ENCODE data around the gene EML6. TPM values are rescaled to one million over a fixed set of nuclear protein-coding genes. Genes with fewer than 3 reads are reported as not detected.

EML6 gene
- 6.6 TPM for total RNA-seq (2021; ENCODE audit: unreplicated experiment)
- polyA plus RNA-seq (2012), result 8.4 and 9.2 TPM in 2 replicates
- Bru-seq, nascent RNA, result percentile 53 among the genes with signal in this experiment
- percentile 57 among the genes with signal in this experiment for BruChase-seq, experiment 1, labeled RNA remaining after a 6-hour chase
- BruChase-seq, experiment 2, labeled RNA remaining after a 2-hour chase, result percentile 66 among the genes with signal in this experiment
- long read RNA-seq, partial matches to known transcripts, result 0 of 10 reads
- long read RNA-seq, other reads (novel, unspliced or antisense), result 7 of 10 reads

DNA sequence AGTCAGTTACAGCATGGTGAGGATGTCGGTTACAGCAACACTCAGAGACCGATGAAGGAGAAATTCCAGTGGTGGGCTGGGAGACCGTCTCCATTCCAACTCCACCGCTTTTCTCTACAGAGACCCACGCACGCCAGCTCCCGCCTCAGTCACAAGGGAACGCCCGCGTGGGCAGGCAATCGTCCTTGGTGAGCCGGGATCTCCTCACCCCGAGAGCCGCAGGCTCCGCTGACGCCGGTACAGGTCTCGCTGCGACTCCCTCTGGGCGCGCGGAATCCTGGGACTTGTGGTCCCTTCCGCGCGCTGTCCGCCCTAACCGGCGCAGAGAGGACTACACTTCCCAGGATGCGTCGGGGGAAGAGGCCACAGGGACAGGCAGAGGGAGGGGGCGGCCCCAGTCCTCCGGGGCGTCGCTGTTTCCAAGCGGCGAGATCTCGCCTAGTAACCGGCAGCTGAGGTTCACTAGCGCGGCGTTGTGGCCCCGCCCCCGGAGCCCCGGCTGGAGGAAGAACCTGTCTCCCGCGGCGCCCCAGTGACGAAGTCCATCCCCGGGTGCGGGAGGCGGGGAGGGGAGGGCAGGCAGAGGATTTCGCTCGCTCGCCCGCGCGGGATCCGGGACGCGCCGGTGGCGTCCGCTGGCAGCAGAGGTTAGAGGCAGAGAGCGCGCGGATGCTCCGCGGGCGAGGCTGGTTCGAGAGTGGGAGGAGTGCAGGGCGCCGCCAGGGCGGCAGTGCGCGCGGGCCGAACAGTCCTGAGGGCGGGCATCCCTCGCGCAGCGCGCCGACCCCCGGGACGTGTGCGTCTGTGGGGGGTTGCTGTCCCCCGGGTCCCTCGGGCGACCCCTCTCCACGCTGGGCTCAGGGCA is at the start of gene EML6:
TSS of gene EML6 (plus strand) at position 532 of the 865 bp plus-strand sequence. CDS start 1,400 bp downstream, outside the sequence.
- peak; percentile 97 for ATAC-seq
- RAD21 ChIA-PET (ENCODE audit: low non-redundant PET in 1 of 2, low total read pairs in 2 of 2, uncharacterized antibody in 2 of 2, unreplicated experiment in 2 of 2), result interaction anchor here in 1 of 2 experiments (0.5 kb wide), 1 partner anchor 101 kb away, joined by 5 read pairs; no protein-coding TSS in a partner anchor
- POLR2A ChIA-PET, result no interaction called here
- no peak for TF ChIP-seq EZH2phosphoT487 (IDR thresholded peaks at IDR 0.05; ENCODE audit: borderline replicate concordance)
- TF ChIP-seq, protein P1, sequence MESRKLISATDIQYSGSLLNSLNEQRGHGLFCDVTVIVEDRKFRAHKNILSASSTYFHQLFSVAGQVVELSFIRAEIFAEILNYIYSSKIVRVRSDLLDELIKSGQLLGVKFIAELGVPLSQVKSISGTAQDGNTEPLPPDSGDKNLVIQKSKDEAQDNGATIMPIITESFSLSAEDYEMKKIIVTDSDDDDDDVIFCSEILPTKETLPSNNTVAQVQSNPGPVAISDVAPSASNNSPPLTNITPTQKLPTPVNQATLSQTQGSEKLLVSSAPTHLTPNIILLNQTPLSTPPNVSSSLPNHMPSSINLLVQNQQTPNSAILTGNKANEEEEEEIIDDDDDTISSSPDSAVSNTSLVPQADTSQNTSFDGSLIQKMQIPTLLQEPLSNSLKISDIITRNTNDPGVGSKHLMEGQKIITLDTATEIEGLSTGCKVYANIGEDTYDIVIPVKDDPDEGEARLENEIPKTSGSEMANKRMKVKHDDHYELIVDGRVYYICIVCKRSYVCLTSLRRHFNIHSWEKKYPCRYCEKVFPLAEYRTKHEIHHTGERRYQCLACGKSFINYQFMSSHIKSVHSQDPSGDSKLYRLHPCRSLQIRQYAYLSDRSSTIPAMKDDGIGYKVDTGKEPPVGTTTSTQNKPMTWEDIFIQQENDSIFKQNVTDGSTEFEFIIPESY (IDR thresholded peaks at IDR 0.05; ENCODE audit: extremely low read depth, insufficient replicate concordance, low read length), result peak; percentile 79
- TF ChIP-seq JUND (IDR thresholded peaks at IDR 0.05), result no peak
- no peak; the same call in 1 of the 2 replicates for TF ChIP-seq ELF1 (IDR thresholded peaks at IDR 0.05; ENCODE audit: borderline replicate concordance, low read depth)
- no peak for TF ChIP-seq CEBPB (IDR thresholded peaks at IDR 0.05; ENCODE audit: low read depth)
- no peak for TF ChIP-seq ZFX (IDR thresholded peaks at IDR 0.05)
- TF ChIP-seq ZNF274 (IDR thresholded peaks at IDR 0.05; ENCODE audit: low read depth, low read length), result no peak
- TF ChIP-seq, protein P2, sequence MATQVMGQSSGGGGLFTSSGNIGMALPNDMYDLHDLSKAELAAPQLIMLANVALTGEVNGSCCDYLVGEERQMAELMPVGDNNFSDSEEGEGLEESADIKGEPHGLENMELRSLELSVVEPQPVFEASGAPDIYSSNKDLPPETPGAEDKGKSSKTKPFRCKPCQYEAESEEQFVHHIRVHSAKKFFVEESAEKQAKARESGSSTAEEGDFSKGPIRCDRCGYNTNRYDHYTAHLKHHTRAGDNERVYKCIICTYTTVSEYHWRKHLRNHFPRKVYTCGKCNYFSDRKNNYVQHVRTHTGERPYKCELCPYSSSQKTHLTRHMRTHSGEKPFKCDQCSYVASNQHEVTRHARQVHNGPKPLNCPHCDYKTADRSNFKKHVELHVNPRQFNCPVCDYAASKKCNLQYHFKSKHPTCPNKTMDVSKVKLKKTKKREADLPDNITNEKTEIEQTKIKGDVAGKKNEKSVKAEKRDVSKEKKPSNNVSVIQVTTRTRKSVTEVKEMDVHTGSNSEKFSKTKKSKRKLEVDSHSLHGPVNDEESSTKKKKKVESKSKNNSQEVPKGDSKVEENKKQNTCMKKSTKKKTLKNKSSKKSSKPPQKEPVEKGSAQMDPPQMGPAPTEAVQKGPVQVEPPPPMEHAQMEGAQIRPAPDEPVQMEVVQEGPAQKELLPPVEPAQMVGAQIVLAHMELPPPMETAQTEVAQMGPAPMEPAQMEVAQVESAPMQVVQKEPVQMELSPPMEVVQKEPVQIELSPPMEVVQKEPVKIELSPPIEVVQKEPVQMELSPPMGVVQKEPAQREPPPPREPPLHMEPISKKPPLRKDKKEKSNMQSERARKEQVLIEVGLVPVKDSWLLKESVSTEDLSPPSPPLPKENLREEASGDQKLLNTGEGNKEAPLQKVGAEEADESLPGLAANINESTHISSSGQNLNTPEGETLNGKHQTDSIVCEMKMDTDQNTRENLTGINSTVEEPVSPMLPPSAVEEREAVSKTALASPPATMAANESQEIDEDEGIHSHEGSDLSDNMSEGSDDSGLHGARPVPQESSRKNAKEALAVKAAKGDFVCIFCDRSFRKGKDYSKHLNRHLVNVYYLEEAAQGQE (IDR thresholded peaks at IDR 0.05; ENCODE audit: low read depth), result no peak
- peak; percentile 81 for TF ChIP-seq POLR2AphosphoS5 (IDR thresholded peaks at IDR 0.05; ENCODE audit: low read depth, low read length)
- peak; percentile 65 for TF ChIP-seq SP1 (IDR thresholded peaks at IDR 0.05; ENCODE audit: low read depth)
- TF ChIP-seq, protein P3, sequence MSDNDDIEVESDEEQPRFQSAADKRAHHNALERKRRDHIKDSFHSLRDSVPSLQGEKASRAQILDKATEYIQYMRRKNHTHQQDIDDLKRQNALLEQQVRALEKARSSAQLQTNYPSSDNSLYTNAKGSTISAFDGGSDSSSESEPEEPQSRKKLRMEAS (IDR thresholded peaks at IDR 0.05), result peak; percentile 71
- TF ChIP-seq YY1 (IDR thresholded peaks at IDR 0.05; ENCODE audit: extremely low read depth, insufficient replicate concordance, low read depth, low read length), result peak; percentile 74
- TF ChIP-seq SIN3A (IDR thresholded peaks at IDR 0.05; ENCODE audit: low read depth), result peak; percentile 78
- TF ChIP-seq, protein P4, sequence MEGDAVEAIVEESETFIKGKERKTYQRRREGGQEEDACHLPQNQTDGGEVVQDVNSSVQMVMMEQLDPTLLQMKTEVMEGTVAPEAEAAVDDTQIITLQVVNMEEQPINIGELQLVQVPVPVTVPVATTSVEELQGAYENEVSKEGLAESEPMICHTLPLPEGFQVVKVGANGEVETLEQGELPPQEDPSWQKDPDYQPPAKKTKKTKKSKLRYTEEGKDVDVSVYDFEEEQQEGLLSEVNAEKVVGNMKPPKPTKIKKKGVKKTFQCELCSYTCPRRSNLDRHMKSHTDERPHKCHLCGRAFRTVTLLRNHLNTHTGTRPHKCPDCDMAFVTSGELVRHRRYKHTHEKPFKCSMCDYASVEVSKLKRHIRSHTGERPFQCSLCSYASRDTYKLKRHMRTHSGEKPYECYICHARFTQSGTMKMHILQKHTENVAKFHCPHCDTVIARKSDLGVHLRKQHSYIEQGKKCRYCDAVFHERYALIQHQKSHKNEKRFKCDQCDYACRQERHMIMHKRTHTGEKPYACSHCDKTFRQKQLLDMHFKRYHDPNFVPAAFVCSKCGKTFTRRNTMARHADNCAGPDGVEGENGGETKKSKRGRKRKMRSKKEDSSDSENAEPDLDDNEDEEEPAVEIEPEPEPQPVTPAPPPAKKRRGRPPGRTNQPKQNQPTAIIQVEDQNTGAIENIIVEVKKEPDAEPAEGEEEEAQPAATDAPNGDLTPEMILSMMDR (IDR thresholded peaks at IDR 0.05 in 2 of 3, conservative IDR thresholded peaks at IDR 0.05 in 1 of 3; ENCODE audit: borderline replicate concordance in 1 of 3, insufficient read depth in 1 of 3, low read depth in 2 of 3, low read length in 2 of 3), result peak in 2 of 3 experiments; percentile 14 to 22; a peak in 1 of 6 replicates
- TF ChIP-seq EZH2 (IDR thresholded peaks at IDR 0.05), result no peak
- TF ChIP-seq SRF (IDR thresholded peaks at IDR 0.05; ENCODE audit: low read depth), result no peak

More for the DNA sequence above, at the start of gene EML6:
- intact Hi-C loops (cut with micrococcal nuclease), result loop anchor here (5.0 to 10.0 kb wide), 2 partner anchors 111 to 454 kb away; no protein-coding TSS in a partner anchor
- Histone ChIP-seq H3K36me3 (ENCODE audit: control insufficient read depth in 1 of 2, insufficient read depth in 2 of 2, low read length in 2 of 2) (no peaks in the 10 kb centered on the region), H3K4me3 (replicated peaks in 1 of 2; ENCODE audit: low read depth in 1 of 2, low read length in 2 of 2) (peak within 1 kb of the TSS; percentile 78 to 80), H3K9me2 (ENCODE audit: insufficient read depth) (no peaks in the 10 kb centered on the region), H4K20me1 (ENCODE audit: insufficient read depth) (no peaks in the 10 kb centered on the region), H3K4me2 (ENCODE audit: low read length) (peak within 1 kb of the TSS; percentile 74), H3K79me2 (ENCODE audit: insufficient read depth, low read length) (no peaks in the 10 kb centered on the region), H3K9ac (ENCODE audit: low read length) (peak within 1 kb of the TSS; percentile 80), H3K27me3 (ENCODE audit: insufficient read depth, low read length) (no peaks in the 10 kb centered on the region), H3K27ac (ENCODE audit: low read depth, low read length) (peak within 1 kb of the TSS; percentile 61), H2AFZ (ENCODE audit: low read depth, low read length, poor library complexity, severe bottlenecking) (peak within 1 kb of the TSS; percentile 60), H3K4me1 (ENCODE audit: control insufficient read depth in 1 of 2, insufficient read depth in 2 of 2, low read length in 2 of 2) (peaks cover 3 to 20% of the 10 kb centered on the region in 2 experiments; a peak in 3 of 4 replicates), H3K9me3 (ENCODE audit: control insufficient read depth in 1 of 2, insufficient read depth in 1 of 2, low read depth in 1 of 2, low read length in 2 of 2) (no peaks in the 10 kb centered on the region)
- BruUV-seq (replicated peaks), result no TSS peak
- CTCF ChIA-PET, result interaction anchor here (1.0 to 1.6 kb wide), 2 partner anchors 115 to 176 kb away, joined by 3 to 4 read pairs; no protein-coding TSS in a partner anchor
- peak; percentile 96 for DNase-seq (ENCODE audit: low read depth, low spot score)

Measured in HCT116 (cell line).